ENCODE data around the gene TSEN34. TPM values are rescaled to one million over a fixed set of nuclear protein-coding genes. Genes with fewer than 3 reads are reported as not detected.
"Not testable (repeated sequence)": the region's sequence is repeated elsewhere in the genome, so short reads cannot be mapped to it uniquely, and the experiment has no call there.

Gene TSEN34
- total RNA-seq, 1 donor from 2014 or later: 62.6 TPM

DNA sequence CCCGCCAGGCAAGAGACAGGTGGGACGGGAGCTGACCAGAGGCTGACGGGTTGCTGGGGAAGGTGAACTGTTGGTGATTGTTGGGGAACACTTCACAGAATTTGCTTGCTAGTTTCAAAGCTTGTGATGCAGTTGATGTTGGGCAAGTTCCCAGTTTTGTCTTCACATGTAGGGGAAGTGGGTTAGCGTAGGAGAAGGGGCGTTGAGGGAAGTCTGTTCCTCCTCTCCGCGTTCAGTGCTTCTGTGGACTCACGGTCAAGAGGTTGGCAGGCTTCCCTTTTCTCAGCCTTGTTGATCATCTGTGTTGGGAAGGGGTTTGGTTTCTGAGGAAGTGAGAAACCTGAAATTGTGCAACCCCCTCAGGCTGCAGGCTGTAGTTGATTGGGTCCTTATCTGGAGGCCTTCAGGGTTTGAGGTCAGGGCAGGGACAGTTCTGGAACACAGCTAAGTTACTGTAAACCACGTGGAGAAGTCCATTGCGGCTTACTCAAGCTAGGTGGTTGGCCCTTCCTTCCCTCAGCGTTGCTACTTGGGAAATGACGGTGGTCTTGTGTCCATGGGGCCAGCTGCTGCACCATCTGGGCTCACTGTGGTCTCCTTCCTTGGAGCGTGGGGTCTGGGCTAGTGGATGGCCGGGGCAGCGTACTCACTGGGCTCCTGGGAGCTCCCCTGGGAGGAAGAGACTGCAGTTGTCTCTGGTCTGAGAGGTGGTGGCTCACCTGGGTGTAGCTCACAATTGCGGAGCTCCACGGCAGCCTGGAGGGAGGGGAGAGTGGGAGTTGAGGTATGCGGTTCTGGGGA is 17.1 kb downstream of the TSEN34 start:
- DNase-seq (ENCODE audit: low spot score): peak; percentile 77

DNA sequence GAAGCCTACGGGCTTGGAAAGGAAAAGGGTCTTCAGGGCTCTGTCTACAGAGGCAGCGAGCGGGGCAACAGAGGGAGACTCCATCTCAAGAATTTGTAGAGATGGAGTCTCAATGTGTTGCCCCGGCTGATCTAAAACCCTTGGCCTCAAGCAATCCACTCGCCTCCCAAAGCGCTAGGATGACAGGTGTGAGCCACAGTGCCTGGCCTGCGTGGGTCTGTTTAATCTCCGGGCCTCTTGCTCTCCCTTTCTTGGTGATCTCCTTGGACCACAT is 17.6 kb downstream of the TSEN34 start:
- DNase-seq (ENCODE audit: low spot score): no peak

DNA sequence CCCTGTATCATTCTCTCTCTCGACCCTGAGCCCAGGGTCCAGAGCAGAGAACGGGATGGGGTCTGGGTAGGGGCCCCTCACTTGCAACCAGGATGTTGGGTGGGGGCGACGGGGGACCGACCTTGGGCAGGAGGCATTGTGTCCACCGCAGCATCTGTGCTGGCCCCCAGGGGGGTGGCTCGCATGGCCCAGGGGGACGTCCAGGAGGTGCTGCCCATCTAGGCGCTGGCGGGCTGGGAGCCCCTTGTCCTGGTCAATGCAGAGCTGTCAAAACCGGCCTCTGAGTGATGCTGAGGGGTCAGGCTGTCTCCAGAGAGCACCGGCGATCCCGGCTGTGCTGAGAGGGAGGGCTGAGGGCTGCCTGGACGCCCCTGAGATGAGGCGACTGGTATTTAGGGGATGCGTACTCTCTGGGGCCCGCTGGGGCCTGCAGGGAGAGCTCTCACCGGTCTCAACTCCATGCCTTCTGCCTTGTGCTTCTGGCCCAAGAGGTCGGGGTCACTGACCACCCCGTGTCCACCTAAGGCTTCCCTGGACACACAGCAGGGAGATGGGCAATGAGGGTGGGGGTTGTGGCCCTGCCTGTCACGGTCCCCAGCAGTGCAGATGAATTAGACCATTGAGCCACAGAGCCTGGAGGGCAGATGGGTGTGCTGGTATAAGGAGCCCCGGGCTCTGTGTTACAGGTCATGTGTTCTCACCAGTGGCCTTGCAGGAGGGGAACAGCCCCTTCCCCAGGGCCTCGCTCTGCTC is 18.1 kb downstream of the TSEN34 start:
- no peak for DNase-seq (ENCODE audit: low spot score)

- DNase-seq (ENCODE audit: low spot score): peak; percentile 95
Measured at GRCh38 chr19:54209811-54210494, 18.8 kb downstream of the TSEN34 start.

GRCh38 chr19:54211235-54211634 is 20.1 kb downstream of the TSEN34 start:
- DNase-seq (ENCODE audit: low spot score): no peak

DNA sequence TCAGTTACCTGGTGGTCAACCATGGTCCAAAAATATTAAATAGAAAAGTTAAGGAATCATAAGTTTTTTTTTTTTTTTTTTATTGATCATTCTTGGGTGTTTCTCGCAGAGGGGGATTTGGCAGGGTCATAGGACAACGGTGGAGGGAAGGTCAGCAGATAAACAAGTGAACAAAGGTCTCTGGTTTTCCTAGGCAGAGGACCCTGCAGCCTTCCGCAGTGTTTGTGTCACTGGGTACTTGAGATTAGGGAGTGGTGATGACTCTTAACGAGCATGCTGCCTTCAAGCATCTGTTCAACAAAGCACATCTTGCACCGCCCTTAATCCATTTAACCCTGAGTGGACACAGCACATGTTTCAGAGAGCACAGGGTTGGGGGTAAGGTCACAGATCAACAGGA is 23.1 kb downstream of the TSEN34 start:
- DNase-seq (ENCODE audit: low spot score): not testable (repeated sequence)

DNA sequence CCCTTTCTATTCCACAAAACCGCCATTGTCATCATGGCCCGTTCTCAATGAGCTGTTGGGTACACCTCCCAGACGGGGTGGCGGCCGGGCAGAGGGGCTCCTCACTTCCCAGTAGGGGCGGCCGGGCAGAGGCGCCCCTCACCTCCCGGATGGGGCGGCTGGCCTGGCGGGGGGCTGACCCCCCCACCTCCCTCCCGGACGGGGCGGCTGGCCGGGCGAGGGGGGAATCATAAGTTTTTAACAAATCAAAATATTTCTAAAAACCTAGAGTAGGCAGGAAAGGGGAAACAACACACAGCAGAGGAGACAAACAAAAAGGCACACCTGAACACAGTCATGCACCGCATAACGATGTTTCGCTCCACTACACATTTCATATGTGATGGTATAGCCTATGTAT is 23.6 kb downstream of the TSEN34 start:
- DNase-seq (ENCODE audit: low spot score): not testable (repeated sequence)

- no peak for DNase-seq (ENCODE audit: low spot score)
Measured at GRCh38 chr19:54216869-54217268, 25.8 kb downstream of the TSEN34 start.

GRCh38 chr19:54217517-54218247 is 26.6 kb downstream of the TSEN34 start:
- DNase-seq (ENCODE audit: low spot score): not testable (repeated sequence)

GRCh38 chr19:54218259-54218658 is 27.2 kb downstream of the TSEN34 start:
- DNase-seq (ENCODE audit: low spot score): no peak

- no peak for DNase-seq (ENCODE audit: low spot score)
Measured at GRCh38 chr19:54218960-54219661, 28.0 kb downstream of the TSEN34 start.

DNA sequence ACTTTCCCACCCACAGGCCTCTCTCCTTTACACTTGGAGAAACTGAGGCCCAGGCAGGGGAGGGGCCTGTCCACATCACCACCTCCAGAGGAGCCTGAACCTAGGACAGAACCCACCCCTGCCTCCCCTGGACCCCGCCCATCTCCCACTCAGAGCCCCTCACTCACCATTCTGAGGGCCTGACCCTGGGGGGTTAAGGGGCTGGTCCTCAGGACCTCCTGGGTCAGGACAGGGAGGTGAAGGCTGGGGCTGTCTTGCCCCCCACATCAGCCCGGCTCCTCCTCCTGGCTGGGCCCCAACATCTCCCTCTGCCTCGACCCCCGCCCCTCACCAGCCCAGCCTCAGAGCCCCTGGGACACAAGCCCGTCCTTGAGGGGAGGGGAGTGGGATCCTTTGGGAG is 28.6 kb downstream of the TSEN34 start:
- DNase-seq (ENCODE audit: low spot score): not testable (repeated sequence)

DNA sequence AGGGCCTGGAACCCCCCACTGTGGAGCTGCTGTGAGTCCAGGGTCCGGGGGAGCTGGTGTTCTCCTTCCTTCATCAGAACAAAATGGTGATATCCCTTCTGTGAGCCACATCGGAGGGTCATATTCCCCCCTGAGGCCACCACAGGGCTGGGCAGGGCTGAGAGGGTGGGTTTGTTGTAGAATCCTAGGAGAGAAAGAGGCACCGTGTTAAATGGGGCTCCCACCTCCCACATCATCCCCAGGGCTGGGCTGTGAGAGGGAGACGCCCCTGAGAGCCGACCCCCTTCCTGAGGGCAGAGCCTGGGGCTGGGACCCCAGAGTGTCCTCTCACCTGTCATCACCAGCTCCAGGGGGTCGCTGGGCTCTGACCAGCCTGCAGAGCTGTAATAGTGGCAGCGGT is 30.8 kb downstream of the TSEN34 start:
- not testable (repeated sequence) for DNase-seq (ENCODE audit: low spot score)

DNA sequence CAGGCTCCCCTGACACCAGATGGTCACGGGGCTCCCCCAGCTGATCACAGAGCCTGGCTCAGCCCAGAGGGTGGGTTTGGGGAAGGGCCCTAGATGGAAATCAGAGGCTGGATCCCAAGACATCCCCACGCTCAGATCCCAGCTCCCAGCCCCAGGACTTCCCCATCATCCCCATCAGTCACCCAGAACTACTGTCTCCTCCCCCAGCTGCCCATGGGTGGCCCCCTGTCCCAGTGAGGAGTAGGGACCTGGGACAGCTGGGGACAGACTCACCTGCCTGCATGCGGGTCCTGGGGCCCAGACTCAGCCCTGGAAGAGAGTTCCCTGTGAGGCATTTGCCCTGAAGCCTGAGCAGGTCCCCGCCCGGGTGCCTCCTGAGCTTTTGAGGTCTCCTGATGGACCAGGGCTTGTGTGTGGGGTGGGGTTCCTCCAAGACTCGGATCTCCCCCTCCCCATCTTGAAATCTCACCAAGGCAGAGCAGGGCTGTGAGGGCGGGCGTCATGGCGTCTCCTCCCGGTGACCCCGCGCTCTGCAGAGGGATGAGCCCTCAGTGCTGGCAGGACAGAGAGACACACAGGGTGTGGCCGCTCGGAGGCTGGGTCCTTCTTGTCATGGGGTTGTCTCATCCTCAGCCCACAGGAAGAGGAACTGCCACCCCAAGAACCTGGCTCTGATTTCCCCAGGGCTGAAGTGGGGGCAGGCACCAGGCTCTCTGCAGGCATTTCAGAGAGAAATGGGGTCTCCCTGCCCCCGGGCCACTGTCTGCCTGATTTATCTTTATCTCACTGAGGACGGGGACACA is 31.6 kb downstream of the TSEN34 start, which contains the start of gene LILRB3:
Gene LILRB3 (minus strand): TSS at position 534 of the 803 bp plus-strand sequence. CDS start 31 bp downstream, at position 503.
- not testable (repeated sequence) for DNase-seq (ENCODE audit: low spot score)

DNA sequence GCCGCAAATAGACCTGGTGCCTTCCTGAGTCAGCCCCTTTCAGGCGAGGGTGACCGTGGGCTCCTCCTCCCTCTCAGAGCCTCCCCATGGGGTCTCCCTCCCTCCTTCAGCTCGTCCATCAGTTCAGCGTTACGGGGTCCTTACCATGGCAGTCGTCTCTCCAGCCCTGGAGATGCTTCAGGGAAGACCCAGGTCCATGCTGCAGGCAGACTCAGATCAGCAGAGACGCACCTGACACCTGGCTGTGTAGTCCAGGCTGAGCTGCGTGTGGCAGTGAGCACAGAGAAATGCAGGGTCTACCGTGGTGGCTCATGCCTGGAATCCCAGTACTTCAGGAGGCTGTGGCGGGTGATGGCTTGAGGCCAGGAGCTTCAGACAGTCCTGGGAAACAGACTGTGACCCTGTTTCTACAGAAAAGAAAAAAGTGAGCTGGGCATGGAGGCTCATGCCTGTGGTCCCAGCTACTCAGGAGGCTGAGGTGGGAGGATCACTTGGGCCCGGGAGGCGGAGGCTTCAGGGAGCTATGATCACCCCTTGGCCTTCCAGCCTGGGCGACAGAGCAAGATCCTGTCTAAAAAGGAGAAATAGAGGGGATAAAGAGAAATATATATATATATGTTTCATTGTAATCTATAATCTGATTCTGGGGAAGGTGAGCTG is 32.3 kb downstream of the TSEN34 start:
- DNase-seq (ENCODE audit: low spot score): not testable (repeated sequence)

GRCh38 chr19:54223937-54224281 is 32.8 kb downstream of the TSEN34 start:
- not testable (repeated sequence) for DNase-seq (ENCODE audit: low spot score)

- not testable (repeated sequence) for DNase-seq (ENCODE audit: low spot score)
Measured at GRCh38 chr19:54224619-54225018, 33.5 kb downstream of the TSEN34 start.

DNA sequence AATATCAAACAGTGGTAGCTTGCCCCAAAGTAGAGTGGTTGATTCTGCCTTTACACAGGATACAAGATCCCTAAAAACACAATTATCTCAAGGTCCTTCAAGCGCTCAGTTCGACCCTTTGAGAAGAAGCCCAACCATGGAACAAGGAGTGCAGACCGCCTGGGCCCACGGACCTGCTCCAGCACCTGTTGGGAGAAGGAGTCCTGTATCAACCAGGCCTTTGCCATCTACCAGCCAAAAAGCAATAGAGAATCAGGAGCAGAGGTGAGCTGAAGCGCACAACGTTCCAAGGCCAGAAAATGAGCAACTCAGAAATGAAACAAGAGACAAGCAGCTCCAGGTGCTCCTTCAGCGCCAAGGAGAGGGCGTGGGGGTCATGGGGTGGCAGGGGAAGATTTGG is 38.0 kb downstream of the TSEN34 start:
- no peak for DNase-seq (ENCODE audit: low spot score)

DNA sequence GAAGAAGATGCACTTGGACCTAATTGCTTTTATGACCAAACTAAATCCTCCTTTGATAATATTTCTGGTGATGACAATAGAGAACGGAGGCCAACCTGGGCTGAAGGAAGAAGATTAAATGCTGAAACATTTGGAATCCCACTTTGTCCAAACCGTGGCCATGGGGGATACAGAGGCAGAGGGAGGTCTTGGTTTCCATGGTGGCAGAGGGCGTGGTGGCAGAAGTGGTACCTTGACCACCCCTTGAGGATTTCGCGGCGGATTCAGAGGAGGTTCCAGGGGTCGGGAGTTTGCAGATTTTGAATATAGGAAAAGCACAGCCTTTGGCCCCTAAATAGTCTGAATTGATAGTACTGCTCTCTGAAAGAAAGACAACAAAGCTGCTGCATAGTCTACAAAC is 38.9 kb downstream of the TSEN34 start:
- DNase-seq (ENCODE audit: low spot score): no peak
